ENCODE data around the gene APH1B. TPM values are rescaled to one million over a fixed set of nuclear protein-coding genes. Genes with fewer than 3 reads are reported as not detected.

APH1B gene
- total RNA-seq, 1 experiment from 2014 or later = 20.9 TPM

- H2AFZ ChIP-seq (ENCODE audit: low read length) = no peak overlapping the region
- no peak overlapping the region for H4K91ac ChIP-seq (ENCODE audit: insufficient read length, low read depth, low read length)
- no peak overlapping the region for H2BK15ac ChIP-seq (ENCODE audit: low read depth, low read length)
- WGBS (ENCODE audit: extremely low coverage, insufficient read length, low lambda C conversion rate) = no CpG with 5 or more reads among the region's 6 CpGs
- H2BK120ac ChIP-seq (ENCODE audit: low read depth, low read length, poor library complexity, severe bottlenecking) = no peak overlapping the region
- no peaks in the 10 kb centered on the region for H3K9me3 Mint-ChIP-seq
- H3K4me1 Mint-ChIP-seq = no peaks in the 10 kb centered on the region
- peaks cover 16 to 38% (median 34%) of the 10 kb centered on the region in 3 experiments for H3K36me3 Mint-ChIP-seq (ENCODE audit: insufficient read depth in 1 of 3, low read depth in 3 of 3)
- no peak for DNase-seq
- H3K27me3 ChIP-seq (ENCODE audit: insufficient read depth, low read length) = no peaks in the 10 kb centered on the region
- no peaks in the 10 kb centered on the region for H4K20me1 ChIP-seq (ENCODE audit: control insufficient read depth, insufficient read depth, insufficient read length)
- H3K23ac ChIP-seq (ENCODE audit: insufficient read length, low read depth, low read length) = no peak overlapping the region
- no peak overlapping the region for H2BK12ac ChIP-seq (ENCODE audit: insufficient read length, low read depth, low read length)
- H3K9ac ChIP-seq (ENCODE audit: extremely low read depth, insufficient read length, low read length) = no peak overlapping the region
- H3K14ac ChIP-seq (ENCODE audit: insufficient read depth, low read length) = no peak overlapping the region
- no peak overlapping the region for H3T11ph ChIP-seq (ENCODE audit: low read length)
- no peak overlapping the region for H3K56ac ChIP-seq (ENCODE audit: insufficient read length, low read depth, low read length)
- peak overlapping the region in 1 of 3 experiments; percentile 66; a peak in 1 of 7 replicates for H3K27ac Mint-ChIP-seq
- H3K4me3 Mint-ChIP-seq = no peak overlapping the region
- no peaks in the 10 kb centered on the region for H3K4me1 ChIP-seq (ENCODE audit: insufficient read depth, low read length)
- H3K79me1 ChIP-seq (ENCODE audit: insufficient read depth, low read depth, low read length, poor library complexity, severe bottlenecking) = no peaks in the 10 kb centered on the region
- H3K23me2 ChIP-seq (ENCODE audit: insufficient read length, low read depth, low read length, poor library complexity, severe bottlenecking) = no peaks in the 10 kb centered on the region
- no peak overlapping the region for H2BK5ac ChIP-seq (ENCODE audit: insufficient read length, low read length)
- TF ChIP-seq, protein P1, sequence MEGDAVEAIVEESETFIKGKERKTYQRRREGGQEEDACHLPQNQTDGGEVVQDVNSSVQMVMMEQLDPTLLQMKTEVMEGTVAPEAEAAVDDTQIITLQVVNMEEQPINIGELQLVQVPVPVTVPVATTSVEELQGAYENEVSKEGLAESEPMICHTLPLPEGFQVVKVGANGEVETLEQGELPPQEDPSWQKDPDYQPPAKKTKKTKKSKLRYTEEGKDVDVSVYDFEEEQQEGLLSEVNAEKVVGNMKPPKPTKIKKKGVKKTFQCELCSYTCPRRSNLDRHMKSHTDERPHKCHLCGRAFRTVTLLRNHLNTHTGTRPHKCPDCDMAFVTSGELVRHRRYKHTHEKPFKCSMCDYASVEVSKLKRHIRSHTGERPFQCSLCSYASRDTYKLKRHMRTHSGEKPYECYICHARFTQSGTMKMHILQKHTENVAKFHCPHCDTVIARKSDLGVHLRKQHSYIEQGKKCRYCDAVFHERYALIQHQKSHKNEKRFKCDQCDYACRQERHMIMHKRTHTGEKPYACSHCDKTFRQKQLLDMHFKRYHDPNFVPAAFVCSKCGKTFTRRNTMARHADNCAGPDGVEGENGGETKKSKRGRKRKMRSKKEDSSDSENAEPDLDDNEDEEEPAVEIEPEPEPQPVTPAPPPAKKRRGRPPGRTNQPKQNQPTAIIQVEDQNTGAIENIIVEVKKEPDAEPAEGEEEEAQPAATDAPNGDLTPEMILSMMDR (conservative IDR thresholded peaks at IDR 0.05) = no peak
- H4K5ac ChIP-seq (ENCODE audit: insufficient read length, low read depth, low read length) = no peak overlapping the region
- H3K4ac ChIP-seq (ENCODE audit: low read depth, low read length) = no peak overlapping the region
- no peak overlapping the region for H3K27ac ChIP-seq (ENCODE audit: insufficient read length, low read depth, low read length)
- H3K27me3 Mint-ChIP-seq (ENCODE audit: low read depth) = no peaks in the 10 kb centered on the region
- no peaks in the 10 kb centered on the region for H3K9me3 ChIP-seq (ENCODE audit: control insufficient read depth, low read depth, low read length)
- H2AK5ac ChIP-seq (ENCODE audit: insufficient read length, low read length) = no peak overlapping the region
- no peak overlapping the region for H3K18ac ChIP-seq (ENCODE audit: insufficient read length, low read depth, low read length)
- no peak overlapping the region for H3K4me2 ChIP-seq (ENCODE audit: insufficient read depth, insufficient read length, low read length)
- H4K8ac ChIP-seq (replicated peaks; ENCODE audit: insufficient read length, low read depth, low read length) = no peak overlapping the region
- no peak overlapping the region for H2BK20ac ChIP-seq (ENCODE audit: low read depth, low read length, poor library complexity, severe bottlenecking)
- H3K79me2 ChIP-seq (ENCODE audit: insufficient read depth, low read length) = no peaks in the 10 kb centered on the region
Measured at GRCh38 chr15:63263519-63263918, 13.9 kb upstream of the APH1B start.
